GM21515 (cell line): ENCODE results near the gene RXRA.

ENCODE experiments used
- ATAC-seq: cut with Tn5 transposase; IDR thresholded peaks from one replicate; pipeline ENCODE4 v1.9.1; 2021; ENCODE audit not compliant: unreplicated experiment

Gene RXRA

DNA sequence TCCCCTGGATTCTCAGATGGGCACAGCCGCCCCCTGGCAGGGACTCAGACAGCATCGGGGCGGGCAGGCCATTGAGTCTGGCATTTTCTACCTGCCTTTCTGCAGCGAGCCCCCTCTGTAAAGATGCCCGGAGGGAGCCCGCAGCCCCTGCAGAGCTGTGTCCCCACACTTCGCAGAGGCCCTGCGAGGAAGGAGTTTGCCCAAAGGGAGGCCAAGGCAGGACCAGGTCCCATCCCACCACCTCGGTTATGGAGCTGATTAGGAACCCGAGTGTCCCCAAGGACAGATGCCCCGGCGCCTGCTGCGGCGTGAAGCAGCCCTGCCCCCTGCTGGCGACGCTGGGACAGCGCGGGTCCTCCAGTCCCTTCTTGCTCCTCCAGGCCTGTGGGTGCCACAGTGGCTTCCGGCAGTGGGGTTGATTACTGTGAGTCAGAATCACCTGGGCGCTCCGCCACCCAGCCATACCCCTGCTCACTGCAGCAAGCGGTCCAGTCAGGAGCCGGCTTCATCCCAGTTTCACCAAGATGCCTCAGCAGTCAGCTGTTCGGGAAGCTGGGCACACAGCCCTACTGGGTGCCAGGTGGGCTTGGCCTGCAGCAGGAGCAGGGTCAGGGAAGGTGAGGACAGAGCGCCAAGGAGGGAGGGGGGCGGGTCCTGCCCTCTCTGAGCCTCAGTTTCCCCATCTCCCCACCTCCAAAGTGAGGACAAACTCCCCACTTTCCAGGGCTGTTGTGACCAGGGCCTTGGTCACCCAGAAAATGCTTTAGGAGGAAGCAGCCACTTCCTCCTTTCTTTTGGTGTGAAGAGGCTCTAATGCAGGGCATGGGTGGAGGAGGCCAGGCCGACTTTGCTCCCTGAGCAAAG is 117.2 kb downstream of the RXRA start:
- ATAC-seq, result peak; percentile 69

GRCh38 chr9:134444038-134444315 is 117.7 kb downstream of the RXRA start:
- ATAC-seq, result no peak

- ATAC-seq, result no peak
Measured at GRCh38 chr9:134445000-134445399, 118.7 kb downstream of the RXRA start.

- ATAC-seq, result peak; percentile 71
Measured at GRCh38 chr9:134449180-134449916, 123.1 kb downstream of the RXRA start.

DNA sequence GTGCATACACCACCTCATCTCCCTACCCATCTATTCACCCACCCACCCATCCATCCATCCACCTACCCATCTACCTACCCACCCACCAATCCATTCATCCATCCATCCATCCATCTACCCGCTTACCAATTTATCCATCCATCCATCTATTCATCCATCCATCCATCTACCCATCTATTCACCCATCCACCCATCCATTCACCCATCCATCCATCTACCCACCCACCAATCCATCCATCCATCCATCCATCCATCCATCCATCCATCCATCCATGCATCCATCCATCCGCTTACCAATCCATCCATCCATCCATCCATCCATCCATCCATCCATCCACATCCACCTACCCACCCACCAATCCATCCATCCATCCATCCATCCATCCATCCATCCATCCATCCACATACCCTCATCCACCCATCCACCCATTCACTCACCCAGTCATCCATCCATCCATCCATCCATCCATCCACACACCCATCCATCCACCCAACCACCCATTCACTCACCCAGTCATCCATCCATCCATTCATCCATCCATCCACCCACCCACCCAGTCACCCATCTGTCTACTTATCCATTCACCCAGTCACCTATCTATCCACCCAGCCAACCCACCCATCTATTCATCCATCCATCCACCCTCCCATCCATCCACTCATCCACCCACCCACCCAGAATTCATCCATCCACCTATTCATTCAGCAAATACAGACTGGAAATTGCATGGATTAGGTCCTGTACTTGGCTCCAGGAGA is 125.6 kb downstream of the RXRA start:
- ATAC-seq, result no peak

DNA sequence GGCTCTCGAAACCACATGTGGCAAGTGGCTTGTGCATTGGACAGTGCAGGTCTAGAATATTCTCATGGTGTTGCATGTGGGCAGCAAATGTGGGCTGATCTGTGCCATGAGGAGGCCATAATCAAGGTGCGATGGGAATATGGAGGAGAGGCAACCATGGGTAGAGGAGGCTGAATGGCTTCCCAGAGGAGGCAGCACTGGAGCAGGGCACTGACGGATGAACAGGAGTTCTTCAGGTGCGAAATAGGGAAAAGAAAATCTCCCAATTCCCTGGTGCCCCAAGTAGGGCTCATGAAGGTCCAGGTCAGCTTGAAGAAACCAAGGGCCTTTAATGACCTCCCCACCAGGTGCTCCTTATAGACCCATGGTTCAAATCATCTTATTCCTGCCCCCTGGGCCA is 126.5 kb downstream of the RXRA start:
- no peak for ATAC-seq

DNA sequence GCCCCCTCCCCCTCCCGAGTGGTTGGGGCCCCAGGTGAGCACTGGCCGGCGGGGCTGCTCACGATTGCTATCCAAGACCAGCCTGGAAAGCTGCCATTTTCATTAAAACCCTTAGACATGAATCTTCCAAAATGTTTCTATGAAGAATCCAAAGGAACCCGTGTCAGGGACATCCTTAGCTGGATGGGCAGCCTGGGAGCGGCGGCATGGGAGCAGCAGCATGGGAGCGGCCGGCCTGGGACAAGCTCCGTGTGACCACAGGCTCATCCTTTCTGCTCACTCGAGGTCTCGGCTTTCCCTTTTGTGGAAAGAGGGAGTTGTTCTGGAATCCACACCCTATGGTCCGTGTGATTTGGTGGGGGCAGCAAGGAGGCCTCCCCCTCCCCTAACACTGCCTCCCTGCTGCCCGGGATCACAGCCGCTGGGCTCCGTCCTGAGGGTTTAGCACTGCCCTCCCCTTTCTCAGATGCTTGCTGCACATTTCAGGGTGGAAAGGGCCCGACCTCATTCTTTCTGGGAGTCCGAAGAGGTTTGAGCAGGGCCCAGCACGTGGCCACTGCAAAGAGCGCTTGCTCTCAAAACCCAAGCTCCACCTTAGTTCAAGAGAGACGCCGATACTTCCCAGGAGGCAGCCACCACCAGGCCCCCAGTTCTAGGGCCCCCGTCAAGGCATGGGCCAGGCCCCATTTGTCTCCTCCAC is 127.7 kb downstream of the RXRA start:
- ATAC-seq, result no peak

- no peak for ATAC-seq
Measured at GRCh38 chr9:134454476-134454857, 128.2 kb downstream of the RXRA start.

DNA sequence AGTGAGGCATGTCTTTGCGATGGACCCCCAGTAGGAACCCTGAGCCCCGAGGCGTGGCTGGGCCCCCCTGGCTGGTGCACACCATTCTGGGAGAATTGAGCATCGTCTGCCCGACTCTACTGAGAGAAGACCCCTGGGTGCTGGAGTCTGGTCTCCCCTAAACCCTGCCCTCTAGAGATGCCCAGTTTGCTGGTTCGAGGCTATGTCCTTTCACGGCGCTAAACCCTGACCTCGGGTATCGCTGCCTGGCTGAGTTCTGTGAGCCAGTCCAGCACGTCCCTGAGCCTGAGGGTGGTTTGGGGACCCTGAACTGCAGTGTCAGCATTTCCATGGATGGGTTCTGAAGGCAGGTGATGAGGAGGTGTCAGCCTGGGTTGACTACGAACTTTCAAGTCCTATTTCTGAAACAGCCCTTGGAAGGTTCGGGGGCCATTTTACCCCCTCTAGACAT is 128.8 kb downstream of the RXRA start:
- no peak for ATAC-seq

DNA sequence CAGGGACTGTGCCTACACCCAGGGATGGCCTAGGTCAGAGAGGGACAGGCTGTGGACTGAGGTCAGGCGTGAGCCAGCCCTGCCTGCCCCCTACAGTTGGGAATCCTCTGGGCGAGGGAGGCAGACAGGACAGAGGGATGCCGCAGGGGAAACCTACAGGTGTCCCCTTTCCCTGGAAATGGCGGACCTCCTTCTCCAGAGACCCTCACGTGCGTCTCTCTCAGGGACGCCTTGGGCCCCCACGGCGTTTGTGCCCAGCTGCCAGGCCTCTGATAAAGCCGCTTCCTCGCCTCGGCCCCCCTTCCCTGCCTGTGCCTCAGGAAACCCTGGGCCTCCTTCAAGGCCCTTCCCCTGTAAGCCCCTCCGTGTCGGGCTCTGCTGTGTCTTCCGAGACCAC is 129.3 kb downstream of the RXRA start:
- no peak for ATAC-seq

DNA sequence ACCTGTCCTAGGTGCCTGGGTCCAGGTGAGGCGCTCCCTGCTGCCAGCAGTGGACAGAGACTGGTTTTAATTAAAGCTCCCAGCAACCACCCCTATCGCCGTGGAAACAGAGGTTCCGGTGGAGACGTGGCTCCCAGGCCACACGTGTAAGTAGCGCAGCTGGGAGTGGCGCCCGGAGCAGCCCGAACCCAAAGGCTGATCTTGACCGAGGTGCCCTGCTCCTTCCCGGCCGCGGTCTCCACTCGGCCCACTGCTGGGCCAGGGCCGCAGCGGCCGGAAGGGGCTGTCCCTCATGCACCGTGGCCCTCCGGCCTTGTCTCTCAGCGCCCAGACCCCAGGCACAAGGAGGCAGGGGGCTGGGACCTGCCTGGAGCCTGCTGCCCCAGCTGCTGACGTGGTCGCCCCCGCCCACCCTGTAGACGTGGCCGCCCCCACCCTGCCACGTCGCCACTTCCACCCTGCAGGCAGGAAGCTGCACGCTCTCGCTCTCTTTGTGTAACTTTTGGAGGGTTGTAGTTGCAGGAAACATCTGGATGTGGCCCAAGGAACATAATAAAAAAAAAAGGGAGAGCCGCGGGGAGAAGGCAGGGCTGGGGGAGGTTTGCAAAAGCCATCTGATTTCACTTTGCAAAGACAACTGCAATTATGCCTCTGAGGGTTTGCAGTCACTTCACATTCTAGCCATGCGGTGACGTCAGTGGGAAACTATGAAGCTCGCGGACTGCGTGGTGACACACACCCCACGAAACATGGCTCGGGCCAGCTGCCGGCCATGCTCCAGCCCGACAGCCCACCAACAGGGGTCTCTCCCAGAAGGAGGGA is 129.9 kb downstream of the RXRA start:
- ATAC-seq, result no peak

DNA sequence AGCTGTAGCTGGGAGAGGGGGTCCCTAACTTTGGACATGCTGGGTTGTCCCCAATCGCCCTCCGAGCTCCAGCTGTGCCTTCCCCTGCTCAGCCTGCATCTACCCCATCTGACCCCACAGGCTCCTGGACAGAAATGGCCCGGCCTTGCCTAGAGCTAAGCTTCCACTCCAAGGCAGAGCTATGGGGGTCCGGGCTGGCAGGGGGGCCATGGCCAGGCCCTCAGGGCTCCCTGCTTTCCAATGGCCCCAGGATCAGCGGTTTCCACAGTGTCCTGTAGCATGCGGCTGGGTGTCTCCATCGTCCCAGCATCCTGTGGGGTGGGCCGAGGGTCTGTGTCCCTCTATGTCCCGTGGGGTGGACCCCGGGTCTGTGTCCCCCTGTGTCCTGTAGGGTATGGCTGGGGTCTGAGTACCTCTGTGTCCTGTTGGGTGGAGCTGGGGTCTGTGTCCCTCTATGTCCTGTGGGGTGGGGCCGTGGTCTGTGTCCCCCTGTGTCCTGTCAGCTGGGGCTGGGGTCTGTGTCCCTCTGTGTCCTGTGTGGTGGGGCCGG is 130.6 kb downstream of the RXRA start:
- no peak for ATAC-seq

DNA sequence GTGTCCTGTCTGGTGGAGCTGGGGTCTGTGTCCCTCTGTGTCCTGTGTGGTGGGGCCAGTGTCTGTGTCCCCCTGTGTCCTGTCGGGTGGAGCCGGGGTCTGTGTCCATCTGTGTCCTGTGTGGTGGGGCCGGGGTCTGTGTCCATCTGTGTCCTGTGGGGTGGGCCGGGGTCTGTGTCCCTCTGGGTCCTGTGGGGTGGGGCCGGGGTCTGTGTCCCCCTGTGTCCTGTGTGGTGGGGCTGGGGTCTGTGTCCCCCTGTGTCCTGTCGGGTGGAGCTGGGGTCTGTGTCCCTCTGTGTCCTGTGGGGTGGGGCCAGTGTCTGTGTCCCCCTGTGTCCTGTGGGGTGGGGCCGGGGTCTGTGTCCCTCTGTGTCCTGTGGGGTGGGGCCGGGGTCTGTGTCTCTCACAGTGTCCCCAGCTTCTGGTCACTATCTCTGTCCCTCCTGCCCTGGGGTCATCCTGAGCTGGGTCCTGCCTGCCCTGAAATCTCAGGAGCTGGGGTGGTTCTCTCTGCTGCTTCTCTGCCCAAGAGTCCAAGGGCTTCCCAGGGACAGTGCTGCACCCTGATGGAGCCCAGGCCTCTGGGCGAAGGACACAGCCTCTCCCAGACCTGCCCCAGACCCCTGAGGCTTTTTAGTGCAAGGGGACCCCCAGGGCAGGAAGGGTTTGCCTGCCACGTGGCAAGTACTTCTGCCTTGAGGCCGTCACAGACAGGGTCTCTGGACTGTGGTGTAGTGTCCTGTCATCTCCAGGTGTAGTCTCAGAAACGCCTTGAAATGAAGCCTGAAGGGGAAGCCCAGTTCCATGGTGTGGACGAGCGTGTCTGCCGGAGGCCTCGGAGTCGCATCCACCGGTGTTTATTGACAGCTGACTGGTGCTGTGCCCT is 131.3 kb downstream of the RXRA start:
- no peak for ATAC-seq

DNA sequence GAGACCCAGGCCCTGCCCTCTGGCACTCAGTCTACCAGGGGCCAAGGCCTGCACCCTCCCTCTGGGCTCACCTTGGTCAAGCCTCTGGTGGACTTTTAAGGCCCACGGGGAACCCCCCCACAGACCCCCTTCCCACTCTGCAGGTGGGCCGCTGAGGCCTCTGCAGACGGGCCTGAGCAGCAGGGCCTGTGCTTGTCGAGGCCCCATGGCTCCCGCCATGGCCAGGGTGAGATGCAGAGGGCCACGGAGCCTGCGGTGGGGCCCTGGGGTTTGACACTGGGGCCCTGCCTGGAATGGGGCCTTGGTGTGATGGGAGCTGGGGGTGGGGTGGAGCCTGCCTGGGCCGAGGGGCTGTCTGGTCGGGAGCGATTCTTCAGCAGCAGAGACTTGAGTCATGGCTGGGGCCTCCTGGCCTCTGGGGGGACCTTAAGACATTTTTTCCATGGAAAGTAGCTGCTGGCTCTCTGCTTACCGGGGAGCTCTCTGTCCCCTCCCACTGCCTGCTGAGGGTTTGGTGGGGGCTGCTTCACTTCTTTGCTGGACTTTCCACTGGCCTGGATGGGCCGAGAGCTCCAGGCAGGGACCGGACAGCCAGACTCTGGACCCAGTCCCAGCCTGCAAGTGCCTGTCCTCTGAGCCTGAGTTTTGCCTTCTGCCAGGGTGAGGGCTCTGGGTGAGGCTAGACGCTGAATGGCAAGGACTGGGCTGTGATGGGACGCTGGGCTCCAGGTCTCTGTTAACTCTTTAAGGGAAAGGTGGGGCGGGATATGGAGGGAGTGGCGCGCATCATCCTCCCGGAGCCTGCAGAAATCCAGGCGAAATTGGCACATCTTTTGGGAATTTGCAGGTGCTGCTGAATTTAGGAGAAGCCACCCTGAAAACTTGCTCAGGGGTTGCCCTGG is 132.2 kb downstream of the RXRA start:
- ATAC-seq, result no peak

DNA sequence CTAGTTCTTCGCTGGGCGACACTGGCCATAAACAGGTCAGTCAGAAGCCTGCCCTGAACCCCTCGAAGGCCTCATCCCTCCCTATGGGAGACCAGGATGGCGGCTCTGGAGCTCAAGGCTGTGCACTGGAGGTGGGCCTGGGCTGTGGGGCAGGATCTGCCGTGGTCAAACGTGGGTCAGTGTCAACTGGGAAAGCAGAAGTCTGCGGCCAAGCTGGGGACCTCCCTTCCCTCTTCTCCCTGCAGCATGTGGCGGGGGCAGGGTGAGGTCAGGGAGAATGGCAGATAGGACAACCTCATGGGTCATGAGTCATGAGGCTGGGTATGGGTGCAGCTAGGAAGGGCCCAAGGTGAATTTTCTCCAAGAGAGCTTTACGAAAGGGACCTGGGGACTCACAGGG is 132.9 kb downstream of the RXRA start:
- no peak for ATAC-seq

GRCh38 chr9:134459573-134459972 is 133.3 kb downstream of the RXRA start:
- no peak for ATAC-seq

DNA sequence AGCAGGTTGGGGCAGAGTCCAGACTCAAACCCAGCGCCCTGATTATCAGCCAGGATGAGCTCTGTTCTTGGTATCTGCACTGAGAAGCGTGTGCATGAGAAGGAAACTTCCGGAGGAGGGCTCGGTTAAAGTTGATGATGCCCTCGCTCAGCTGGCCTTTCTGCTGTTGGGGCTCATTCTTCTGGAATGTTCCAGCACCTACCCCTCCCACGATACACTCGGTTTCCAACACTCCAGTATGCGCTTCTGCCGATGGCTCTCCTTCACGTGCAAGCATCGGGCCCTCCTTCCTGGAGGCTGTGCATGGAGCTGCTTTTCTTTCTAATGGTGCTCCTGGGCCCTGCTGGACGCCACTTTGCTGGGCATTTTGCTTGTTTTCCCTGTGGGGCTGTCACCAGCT is 134.0 kb downstream of the RXRA start:
- ATAC-seq, result no peak

DNA sequence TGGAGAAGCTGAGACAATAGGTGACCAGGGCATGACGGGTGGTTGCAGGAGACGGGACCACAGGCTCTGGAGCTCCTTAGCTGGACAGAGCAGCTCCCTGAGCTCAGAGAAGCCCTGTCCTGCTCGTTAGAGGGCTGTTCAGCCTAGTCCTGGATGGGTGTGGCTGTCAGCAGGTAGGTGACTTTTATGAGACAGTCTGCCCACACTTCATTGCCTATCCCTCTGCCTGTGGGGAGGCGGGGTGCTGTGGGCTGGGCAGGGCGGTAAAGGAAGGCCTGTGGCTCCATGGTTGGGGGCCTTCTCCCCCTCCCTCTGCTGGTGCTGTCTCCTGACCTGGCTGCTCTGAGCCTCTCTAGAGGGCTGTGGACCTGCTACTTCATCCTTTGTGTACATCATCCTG is 134.6 kb downstream of the RXRA start:
- no peak for ATAC-seq
